Germinal center (tissue), 1 donor: Measurements from ENCODE around the gene ECI1.
A peak's percentile ranks its signal among the peaks of the same experiment; 100 is the strongest.
"Not testable (repeated sequence)": the region's sequence is repeated elsewhere in the genome, so short reads cannot be mapped to it uniquely, and the experiment has no call there.

Experiments used
- DNase-seq: peaks from one replicate; pipeline ENCODE4 v3.0.0; 2012; ENCODE audit warnings: mixed read lengths, low spot score

ECI1 gene

GRCh38 chr16:2280461-2280860, 29.1 kb upstream of the ECI1 start:
- no peak for DNase-seq

GRCh38 chr16:2278956-2279800, 27.8 kb upstream of the ECI1 start:
- DNase-seq = no peak

DNA sequence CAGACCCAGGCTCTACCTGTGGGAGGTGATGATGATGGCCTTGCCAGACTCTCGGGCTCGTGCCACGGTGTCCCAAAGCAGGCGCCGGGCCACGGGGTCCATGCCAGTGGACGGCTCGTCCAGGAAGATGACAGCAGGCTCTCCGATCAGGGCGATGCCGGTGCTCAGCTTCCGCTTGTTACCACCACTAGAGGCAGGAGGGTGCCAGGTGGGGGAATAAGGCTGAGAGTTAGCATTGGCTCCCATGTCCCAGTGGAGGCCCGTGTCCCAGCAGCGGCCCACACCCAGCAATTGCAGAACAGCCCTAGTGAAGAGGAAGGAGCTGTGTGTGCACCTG, 26.9 kb upstream of the ECI1 start:
- DNase-seq = no peak

- no peak for DNase-seq
These were observed 26.3 kb upstream of the ECI1 start for GRCh38 chr16:2277466-2278271.

GRCh38 chr16:2276368-2277195, 25.2 kb upstream of the ECI1 start:
- no peak for DNase-seq

DNA sequence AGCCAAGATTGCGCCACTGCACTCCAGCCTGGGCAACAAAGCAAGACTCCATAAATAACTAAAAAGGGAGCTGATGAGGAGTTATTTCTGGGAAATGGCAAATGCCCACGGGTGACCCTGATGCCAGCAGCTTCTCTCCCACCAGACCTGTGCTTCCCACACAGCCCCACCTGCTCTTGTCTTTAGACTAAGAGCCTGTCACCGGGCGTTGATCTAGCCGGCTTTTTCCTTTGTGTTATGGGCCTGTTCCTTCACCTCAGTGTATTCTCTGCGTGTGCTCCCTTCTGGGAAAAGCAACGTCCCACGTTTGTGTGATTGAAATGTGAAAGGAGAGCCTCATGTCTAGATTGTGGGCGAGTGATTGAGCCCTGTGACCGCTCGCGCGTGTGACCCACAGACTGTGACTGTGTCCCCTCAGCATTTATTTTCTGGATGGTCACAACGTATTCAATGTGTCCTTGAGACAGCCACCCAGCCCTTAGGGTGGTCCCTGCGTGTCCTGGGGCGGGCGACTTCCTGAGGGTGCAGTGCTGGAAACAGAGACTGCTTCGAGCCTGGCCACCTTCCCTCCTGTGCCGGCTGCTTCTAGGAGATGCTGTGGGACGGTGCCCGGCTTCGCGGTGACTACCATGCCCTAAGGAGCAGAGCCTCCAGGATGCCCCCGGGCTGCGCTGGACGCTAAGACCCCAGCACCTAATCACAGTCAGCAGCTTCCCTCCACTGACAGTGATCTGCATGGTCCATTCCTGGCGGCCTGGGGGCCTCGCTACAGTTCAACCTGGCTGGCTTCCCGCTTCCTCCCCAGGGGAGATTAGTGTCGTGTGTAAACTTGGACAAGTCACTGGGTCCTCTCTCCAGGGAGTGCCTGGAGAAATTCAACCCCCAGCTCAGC, 24.3 kb upstream of the ECI1 start:
- DNase-seq = no peak

DNA sequence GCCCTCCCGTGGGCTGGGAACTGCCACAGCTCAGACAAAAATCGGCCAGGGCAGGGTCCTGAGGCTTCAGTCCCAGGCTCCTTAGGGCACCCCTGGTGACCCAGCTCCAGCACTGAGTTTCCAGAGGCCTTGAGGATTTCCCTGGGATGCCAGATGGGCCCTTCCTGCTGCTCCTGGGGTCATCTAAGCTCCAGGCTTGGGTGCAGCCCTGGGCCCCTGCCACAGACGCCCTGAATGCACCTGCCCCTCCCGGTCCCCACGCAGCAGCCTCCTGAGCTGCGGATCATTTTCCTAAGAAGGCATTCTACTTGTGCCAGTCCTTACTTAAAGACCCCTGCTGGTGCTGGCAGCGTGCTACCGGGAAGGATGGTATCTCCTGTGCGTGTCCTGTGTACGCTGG, 22.5 kb upstream of the ECI1 start:
- DNase-seq = no peak

DNA sequence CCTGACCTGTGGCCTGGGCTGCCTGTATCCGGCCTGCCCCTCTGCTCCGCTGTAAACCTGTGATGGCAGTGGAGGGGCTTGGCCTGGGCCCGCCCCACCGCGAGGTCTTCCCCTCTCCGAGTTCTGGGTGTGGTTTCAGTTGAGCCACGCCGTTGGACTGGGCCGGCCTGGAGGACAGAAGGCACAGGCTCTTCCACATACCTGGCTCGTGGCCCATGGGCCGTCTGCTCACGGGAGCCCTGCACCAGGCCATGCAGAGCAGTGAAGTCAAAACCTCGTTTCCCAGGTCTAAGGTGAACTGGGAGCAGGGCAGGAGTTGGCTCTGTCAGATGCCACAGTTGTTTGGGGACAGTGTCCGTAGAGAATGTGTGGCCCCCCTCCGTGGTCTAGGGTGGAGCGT, 22.1 kb upstream of the ECI1 start:
- DNase-seq = no peak

DNA sequence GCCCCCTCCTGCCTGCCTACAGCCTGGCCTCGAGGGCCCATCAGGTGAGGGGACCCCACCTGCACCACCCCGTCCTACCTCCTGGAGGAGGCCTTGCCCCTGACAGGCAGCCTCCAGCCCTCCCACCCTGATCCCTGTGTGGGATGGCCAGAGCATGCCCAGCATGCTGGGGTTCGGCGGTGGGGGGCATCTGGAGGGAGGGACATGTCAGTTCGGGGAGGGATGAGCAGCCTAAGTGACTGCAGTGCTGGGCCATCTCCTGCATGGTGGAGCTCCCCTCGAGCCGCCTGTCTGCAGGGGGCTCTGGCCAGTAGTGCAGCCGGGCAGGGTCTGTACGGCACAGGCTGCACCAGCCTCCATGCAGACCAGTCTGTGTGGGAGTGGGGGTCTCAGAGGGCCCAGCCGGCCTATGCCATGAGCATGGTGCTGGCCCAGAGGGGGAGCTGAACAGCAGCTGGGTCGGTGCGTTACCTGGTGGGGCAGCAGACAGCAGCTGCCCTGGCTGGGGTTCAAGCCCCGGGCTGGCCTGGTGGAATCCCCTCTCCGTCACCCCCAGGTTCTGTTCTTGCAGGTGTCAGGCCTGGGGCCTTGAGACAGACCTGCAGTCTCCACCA, 20.6 kb upstream of the ECI1 start:
- no peak for DNase-seq

GRCh38 chr16:2270588-2271470, 19.4 kb upstream of the ECI1 start:
- DNase-seq = no peak

GRCh38 chr16:2270070-2270462, 18.7 kb upstream of the ECI1 start:
- no peak for DNase-seq

- DNase-seq = peak; percentile 99
These were observed 16.7 kb upstream of the ECI1 start, which contains the start of gene RNPS1 for GRCh38 chr16:2267913-2268666. Gene RNPS1 (minus strand): TSS chr16:2268126. CDS start chr16:2264643, 3,483 bp downstream.

DNA sequence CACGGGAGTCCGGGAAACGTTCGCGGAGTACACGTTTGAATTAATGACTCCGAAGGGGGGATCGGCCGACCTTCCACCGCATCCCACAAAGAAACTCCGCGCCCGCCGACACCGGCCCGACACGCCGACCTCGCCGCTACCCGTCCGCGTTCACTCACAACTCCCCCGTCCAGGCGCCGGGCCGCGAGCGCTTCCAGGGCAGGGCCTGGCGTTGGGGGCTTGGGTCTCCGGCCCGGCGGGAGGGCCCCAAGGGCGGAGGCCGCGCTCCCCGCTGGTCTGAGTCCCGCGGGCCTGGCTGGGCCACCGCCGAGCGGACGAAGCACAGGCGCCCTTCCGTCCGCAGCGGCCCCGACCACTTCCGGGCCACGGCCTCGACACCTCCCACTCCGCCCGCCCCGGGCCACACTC, 16.1 kb upstream of the ECI1 start:
- not testable (repeated sequence) for DNase-seq

DNA sequence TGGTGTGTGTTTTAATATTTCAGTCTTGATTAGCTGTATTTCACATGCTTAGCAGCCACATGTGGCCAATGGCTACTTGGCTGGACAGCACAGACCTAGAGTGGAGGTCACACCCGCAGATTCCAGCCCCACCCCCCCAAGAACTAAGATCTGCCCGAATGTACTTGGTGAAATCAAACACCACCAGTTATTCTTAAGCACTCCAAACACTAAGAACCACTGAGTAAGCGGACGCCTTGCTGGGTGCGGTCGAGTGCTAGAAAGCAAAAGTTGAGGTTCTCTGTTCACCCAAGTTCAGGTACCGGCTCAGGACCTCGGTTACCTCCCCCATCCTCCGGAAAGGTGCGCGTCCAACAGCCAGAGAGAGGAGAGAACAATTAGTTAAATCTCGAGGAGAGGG, 15.5 kb upstream of the ECI1 start:
- not testable (repeated sequence) for DNase-seq

DNA sequence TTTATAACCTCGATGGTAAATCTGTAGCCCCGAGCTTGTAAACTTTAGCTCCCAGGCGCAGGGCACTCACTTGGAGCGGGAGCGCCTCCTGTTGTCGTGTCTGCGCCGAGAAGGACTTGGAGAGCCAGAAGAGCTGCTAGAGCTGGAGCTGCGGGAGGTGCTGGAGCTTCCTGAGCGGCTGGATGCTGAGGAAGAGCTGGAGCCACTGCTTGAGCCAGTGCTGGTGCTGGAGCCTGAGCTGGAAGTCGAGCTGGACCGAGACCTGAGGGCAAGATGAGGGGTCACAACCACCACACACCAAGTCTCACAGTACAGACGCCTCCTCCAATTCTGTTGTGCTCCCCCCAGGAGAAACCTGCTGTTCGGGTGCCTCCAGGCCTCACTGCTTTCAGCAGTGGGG, 11.6 kb upstream of the ECI1 start:
- DNase-seq = not testable (repeated sequence)

- no peak for DNase-seq
These were observed 8.9 kb upstream of the ECI1 start for GRCh38 chr16:2260250-2260649.

- DNase-seq = not testable (repeated sequence)
These were observed 7.1 kb upstream of the ECI1 start for GRCh38 chr16:2258530-2258929.

- DNase-seq = no peak
These were observed 6.3 kb upstream of the ECI1 start for GRCh38 chr16:2257726-2258125.

DNA sequence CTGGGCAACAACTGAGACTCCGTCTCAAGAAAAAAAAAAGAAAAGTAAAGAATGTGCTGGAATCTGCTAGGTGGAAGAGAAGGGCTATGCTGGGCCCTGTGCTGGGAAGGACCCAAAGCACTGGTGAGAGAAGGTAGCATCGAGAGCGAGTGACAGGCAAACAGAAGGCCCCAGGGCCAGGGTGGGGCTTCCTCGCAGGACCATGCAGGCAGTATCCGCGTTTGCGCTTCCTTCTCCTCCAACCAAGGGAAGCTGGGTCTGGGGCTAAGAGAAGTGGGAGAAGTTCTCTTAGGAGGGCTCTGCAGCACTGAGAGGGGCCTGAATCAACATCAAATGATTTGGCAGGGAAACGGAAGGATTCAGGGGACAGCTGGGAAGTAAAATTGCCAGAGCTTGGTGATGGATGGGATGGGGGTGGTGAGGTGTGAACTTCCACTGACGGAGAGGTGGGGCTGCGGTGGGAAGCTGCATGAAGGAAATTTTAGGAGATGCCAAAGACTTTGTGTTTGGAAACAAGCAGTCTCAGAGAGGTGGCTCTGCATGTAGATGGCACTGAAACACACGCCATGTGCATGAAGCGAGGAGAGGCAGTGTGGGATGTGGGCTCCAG, 5.2 kb upstream of the ECI1 start:
- DNase-seq = no peak
